NK-92 (cell line): ENCODE measurements around the gene C10orf90.
"Not testable (repeated sequence)": the region's sequence is repeated elsewhere in the genome, so short reads cannot be mapped to it uniquely, and the experiment has no call there.

Experiments
- DNase-seq: peaks from one replicate; lab custom pipeline; 2025; ENCODE audit not compliant: unreplicated experiment; lab: John Stamatoyannopoulos, UW

The C10orf90 gene

GRCh38 chr10:126394948-126395347 lies 275.5 kb downstream of the C10orf90 start:
- no peak for DNase-seq

DNA sequence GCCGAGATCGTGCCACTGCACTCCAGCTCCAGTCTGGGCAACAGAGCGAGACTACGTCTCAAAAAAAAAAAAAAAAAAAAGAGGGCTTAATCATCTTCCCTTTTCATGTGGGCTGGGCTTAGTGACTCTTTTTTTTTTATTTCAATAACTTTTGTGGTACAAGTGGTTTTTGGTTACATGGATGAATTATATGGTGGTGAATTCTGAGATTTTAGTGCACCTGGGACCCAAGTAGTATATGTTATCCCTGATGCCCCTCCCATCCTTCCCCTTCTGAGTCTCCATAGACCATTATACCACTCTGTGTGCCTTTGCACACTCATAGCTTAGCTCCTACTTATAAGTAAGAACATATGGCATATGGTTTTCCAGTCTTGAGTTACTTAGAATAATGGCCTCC lies 277.4 kb downstream of the C10orf90 start:
- no peak for DNase-seq

DNA sequence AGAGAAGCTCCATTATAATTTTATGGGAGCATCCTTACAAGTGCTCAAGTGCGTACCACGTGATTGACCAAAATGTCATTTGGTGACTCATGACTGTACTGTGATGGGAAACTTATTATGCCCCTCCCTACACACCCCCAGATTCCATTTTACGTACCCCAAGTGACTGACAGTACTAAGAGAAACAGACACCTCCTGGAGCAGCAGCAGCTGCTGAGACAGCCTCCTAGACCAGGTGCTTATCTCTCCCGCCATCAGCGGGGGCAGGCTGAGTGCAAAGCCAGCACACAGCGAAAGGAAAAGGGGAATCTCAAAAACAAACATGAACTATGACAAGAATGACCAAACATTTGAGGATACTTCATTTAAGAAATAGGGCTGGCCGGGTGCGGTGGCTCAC lies 278.0 kb downstream of the C10orf90 start:
- no peak for DNase-seq

DNA sequence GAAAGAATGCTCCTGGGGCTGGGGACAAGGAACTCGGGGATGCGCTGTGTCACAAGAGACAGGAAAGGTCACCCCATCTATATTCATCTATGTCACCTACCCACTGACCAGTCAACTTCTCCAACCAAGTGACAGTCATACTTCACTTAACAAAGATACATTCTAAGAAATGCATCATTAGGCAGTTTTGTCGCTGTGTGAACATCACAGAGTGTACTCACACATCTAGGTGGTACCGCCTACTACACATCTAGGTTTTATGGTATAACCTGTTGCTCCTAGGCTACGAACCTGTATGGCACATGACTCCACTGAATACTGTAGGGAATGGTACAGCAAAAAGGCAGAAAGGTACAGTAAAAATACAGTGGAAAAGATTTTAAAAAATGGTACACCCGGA lies 278.4 kb downstream of the C10orf90 start:
- DNase-seq, result no peak

DNA sequence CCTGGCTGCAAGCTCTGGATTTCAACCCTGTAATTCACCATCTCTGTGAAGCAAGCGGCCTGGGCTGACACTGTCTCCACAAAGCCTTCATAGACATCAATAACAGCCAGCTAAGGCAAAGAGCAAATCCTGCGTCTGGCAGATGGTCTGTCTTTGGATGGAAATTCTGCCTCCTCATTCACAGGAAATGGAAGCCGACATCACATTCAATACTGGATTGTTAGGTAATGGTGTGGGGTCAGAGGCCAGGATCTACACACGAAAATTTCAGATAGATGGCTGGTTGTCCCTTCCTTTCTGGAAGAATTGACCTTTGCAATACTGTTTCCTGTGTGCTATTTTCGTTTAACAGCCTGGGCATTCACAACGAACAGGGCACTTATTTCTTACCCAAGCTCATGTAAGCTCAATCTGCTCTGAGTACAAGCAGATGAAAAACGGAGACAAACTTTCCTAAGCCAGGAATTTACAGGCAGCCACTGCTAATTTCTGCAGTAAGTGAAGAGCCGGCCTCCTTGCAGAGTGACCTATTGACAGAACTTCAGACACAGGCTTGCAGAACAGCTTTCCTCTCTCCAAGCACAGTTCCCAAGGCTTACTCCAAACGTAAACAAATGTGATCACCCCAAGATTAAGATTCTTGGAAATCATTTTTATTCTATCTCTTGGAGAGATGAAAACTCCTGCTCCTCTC lies 279.2 kb downstream of the C10orf90 start:
- DNase-seq, result no peak

- no peak for DNase-seq
These were observed 280.2 kb downstream of the C10orf90 start for GRCh38 chr10:126390324-126390723.

DNA sequence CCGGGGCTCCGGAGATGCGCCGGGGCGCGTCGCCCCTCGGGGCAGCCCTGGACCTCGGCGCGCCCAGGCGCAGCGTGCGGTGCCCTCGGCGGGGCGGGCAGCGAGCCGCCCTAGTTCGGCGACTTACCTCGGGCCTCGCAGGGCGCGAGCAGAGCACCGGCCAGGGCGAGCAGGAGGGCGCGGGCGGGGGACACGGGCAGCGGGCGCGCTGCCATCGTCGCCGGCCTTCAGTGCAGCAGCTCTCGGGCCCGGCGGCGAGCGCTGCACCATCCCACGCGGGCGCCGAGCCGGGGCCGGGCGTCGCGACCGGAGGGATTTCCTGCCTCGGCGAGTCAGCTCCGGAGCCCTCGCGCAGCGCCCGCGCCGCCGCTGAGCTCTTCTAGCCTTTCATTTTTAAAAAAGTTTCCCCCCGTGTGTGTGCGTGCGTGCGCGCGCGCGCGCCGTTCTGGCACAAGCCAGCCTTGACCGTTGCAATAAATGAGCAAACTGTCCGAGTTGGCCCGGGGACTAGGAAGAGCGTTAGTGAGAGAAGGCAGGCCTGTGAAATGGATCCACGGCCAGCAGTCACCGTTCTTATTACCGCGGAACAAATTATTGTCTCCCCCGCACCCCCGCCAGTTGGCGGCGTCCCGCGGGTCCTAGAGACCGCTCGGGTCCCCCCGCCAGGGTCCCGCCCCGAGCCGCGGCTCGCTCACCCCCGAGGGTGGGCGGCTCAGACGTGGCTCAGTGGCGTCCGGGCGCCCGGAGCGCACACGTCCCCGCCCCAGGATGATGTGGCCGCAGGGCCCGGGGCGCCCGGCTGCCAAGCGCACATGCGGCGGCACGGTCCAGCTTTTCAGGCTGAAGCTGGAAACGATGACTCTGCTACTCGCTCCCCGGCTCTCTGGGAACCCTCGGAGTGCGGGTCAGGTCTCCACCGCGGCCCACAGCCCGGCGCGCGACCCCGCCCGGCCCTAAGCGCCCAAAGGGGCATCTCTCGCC lies 282.3 kb downstream of the C10orf90 start, which contains the start of gene ADAM12:
Gene ADAM12, minus strand, starts transcription at position 547 of the 981 bp plus-strand sequence. Its CDS starts 332 bp downstream, at position 215.
- no peak for DNase-seq

DNA sequence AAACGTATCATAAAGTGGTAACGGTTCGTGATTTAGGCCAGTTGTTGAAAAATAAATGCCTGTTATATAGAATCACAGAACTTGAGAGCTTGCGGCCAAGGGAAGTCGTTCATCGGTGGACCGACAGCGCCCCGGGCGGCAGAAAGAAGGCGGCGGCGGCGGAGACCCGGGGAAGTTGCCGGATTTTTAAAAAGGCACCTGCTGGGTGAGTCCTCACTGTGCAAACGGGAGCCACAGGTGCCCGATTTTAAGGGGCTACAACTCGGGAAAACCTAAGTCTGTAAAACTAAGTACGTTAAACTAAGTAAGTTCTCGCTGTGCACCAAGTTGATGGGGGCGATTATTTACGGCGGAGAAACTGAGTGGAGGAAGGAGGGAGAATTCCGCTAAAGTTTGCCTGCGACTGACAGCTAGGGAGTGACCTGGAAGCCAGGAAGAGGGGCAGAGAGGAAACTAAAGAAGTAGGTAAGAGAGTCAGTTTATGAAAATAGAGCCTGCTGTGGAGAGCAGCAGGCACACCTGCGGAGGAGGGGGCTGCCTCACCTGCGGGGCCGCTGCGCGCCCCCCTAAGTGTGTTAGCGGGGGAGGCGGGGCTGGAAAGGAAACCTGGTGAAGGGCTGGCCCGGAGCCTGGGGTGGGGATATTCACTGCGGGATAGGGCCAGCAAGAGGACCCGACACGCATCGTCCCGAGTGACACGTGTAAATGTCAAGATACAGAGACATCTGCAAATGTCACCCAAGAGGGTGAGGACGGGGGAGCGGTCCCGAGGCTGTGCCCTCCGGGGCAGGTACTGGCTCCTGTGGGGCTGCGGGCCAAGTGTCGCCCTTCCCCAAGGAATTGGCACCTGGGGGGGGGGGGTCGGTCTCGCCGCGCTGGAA lies 283.2 kb downstream of the C10orf90 start:
- DNase-seq, result no peak

GRCh38 chr10:126384269-126384873 lies 286.1 kb downstream of the C10orf90 start:
- no peak for DNase-seq

GRCh38 chr10:126380352-126381076 lies 290.0 kb downstream of the C10orf90 start:
- no peak for DNase-seq

GRCh38 chr10:126379166-126379565 lies 291.3 kb downstream of the C10orf90 start:
- not testable (repeated sequence) for DNase-seq

DNA sequence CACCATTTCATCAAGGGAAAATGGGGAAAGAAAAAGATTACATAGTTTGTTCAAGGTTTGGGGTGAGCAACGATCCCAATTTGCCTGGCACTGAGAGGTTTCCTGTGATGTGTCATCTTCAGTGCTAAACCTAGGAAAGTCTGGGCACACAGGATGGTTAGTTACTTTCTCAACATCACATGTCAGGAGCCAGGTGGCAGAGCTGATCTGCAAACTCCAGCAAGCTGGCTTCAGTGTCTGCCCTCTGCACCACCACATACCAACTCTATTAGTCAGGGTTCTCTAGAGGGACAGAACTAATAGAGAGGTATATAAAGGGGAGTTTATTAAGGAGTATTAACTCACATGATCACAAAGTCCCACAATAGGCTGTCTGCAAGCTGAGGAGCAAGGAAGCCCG lies 293.5 kb downstream of the C10orf90 start:
- DNase-seq, result no peak

DNA sequence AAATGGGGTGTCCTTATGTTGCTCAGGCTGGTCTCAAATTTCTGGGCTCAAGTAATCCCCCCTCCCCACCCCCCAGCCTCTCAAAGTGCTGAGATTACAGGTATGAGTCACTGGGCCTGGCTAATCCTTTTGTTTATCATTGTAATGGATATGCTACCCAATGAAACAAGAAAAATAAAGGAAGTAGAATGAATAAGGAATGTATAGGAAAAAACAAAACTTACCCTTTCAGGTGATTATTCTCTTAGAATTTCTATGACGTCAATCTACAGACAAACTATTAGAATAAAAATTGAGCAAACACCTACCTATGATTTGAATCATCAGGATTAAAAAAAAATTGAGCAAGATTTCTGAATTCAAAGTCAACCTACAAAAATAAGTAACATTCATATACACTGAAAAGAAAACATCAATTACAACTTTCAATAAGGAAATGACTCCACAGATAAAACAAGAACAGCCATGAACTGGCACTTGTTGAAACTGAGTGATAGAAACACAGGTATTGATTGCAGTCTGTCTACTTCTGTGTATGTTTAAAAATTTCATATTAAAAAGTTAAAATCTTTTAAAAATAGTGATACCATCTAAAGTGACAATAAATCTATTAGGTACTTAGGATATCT lies 294.5 kb downstream of the C10orf90 start:
- no peak for DNase-seq

DNA sequence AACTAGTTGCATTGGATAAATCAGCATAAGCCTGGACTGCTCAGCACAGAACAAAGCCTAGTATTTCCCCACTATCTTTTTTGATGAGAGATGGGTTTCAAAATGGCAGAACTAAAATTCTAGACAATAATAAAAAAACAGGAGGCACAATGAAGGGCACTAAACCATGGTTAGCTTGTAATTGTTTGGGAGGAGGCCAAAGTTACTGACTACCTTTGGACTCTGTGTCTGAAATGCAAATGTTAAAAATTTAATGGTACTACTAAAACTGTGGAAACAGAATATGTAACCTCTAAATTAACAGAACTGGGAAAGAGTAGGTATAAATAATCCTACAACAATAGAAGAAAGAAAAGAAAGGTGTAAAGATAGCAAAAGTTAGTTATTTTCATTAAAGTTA lies 295.2 kb downstream of the C10orf90 start:
- no peak for DNase-seq
